Measurements from ENCODE around the gene PWWP2B. TPM values are rescaled to one million over a fixed set of nuclear protein-coding genes. Genes with fewer than 3 reads are reported as not detected.
"Not testable (repeated sequence)": the region's sequence is repeated elsewhere in the genome, so short reads cannot be mapped to it uniquely, and the experiment has no call there.

The PWWP2B gene
- total RNA-seq, 1 donor from 2014 or later, result 49.4 TPM

DNA sequence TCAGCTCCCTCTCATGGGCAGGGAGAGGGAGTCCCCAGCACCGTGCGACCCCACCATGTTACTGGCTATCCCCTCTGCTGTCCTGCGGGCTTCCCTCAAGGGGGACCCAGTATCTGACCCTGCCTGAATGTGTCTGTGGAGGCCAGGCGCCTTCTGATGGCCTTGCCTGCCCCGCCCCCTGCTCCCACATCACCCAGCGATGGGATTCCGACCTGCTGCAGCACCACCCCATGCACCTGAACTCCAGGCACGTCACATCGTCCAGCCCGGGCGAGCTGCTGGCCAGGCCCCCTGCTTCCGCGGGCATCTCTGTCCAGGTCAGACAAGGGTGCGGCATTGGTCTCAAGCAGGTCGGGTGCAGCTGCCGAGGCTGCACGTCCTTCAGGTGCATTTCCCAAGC lies 46.1 kb upstream of the PWWP2B start:
- H3K36me3 Mint-ChIP-seq (ENCODE audit: unreplicated experiment), result peaks cover 4% of the 10 kb centered on the region
- DNase-seq, result no peak
- peaks cover 16% of the 10 kb centered on the region for H3K27me3 Mint-ChIP-seq (ENCODE audit: unreplicated experiment)
- H3K27ac Mint-ChIP-seq (ENCODE audit: unreplicated experiment), result no peak overlapping the region
- H3K4me1 Mint-ChIP-seq (ENCODE audit: low read depth, unreplicated experiment), result peaks cover 11% of the 10 kb centered on the region
- peaks cover 2% of the 10 kb centered on the region for H3K9me3 Mint-ChIP-seq (ENCODE audit: unreplicated experiment)
- TF ChIP-seq, protein P1, sequence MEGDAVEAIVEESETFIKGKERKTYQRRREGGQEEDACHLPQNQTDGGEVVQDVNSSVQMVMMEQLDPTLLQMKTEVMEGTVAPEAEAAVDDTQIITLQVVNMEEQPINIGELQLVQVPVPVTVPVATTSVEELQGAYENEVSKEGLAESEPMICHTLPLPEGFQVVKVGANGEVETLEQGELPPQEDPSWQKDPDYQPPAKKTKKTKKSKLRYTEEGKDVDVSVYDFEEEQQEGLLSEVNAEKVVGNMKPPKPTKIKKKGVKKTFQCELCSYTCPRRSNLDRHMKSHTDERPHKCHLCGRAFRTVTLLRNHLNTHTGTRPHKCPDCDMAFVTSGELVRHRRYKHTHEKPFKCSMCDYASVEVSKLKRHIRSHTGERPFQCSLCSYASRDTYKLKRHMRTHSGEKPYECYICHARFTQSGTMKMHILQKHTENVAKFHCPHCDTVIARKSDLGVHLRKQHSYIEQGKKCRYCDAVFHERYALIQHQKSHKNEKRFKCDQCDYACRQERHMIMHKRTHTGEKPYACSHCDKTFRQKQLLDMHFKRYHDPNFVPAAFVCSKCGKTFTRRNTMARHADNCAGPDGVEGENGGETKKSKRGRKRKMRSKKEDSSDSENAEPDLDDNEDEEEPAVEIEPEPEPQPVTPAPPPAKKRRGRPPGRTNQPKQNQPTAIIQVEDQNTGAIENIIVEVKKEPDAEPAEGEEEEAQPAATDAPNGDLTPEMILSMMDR (IDR thresholded peaks at IDR 0.05; ENCODE audit: partially characterized antibody, unreplicated experiment), result no peak
- no peak overlapping the region for H3K4me3 Mint-ChIP-seq (ENCODE audit: unreplicated experiment)

DNA sequence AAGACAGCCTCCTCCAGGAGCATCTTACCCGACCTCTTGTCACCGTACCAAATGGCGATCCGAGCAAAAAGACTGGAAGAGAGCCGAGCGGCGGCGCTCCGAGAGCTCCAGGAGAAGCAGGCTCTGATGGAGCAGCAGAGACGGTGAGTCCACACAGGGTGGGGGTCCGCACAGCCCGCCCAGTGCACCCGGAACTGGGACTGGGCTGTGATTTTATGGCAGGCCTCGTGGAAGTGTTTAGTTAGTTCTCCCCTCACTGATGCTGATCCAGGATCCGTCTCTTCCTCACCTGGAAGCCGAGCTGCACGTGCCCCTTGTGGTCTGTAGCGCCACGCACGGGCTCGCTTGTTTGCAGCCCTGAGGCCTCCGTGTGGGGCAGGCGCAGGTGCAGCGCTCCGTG lies 45.4 kb upstream of the PWWP2B start:
- TF ChIP-seq, protein P1 (IDR thresholded peaks at IDR 0.05; ENCODE audit: partially characterized antibody, unreplicated experiment), result no peak
- Mint-ChIP-seq H3K27me3 (ENCODE audit: unreplicated experiment) (peaks cover 16% of the 10 kb centered on the region), H3K36me3 (ENCODE audit: unreplicated experiment) (peaks cover 4% of the 10 kb centered on the region), H3K4me3 (ENCODE audit: unreplicated experiment) (no peak overlapping the region), H3K27ac (ENCODE audit: unreplicated experiment) (peak overlapping the region; percentile 17), H3K4me1 (ENCODE audit: low read depth, unreplicated experiment) (peaks cover 11% of the 10 kb centered on the region), H3K9me3 (ENCODE audit: unreplicated experiment) (peaks cover 2% of the 10 kb centered on the region)
- no peak for DNase-seq

DNA sequence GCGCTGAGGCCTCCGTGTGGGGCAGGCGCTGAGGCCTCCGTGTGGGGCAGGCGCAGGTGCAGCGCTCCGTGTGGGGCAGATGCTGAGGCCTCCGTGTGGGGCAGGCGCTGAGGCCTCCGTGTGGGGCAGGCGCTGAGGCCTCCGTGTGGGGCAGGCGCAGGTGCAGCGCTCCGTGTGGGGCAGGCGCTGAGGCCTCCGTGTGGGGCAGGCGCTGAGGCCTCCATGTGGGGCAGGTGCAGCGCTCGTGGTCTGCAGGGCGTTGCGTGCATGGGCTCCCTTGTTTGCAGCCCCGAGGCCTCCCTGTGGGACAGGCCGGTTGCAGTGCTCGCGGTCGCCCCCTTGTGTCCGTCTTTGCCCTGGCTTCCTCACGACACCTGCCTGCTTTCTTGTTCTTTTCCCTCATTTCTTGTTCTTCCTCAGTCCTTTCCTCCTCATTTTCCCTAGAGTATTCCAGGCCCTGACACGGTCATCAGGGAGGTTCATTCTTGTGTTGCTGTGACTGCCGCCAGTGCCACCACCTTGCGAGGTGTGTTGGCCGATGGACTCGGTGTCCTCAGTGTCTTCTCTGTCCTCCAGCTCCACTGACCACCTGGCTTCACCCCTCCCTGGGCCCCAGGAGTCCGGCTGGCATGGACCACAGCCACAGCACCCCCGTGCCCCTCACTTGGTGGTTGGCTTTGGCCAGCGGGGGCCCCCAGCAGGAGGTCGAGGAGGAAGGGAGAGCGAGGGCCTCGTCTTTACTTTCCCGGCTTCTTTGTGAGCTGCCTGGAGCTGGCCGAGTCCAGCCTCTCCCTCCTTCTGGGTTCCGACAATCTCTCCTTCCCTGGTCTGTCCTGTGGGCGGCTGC lies 44.3 kb upstream of the PWWP2B start:
- not testable (repeated sequence) for H3K9me3 Mint-ChIP-seq (ENCODE audit: unreplicated experiment); H3K36me3 Mint-ChIP-seq (ENCODE audit: unreplicated experiment); H3K4me1 Mint-ChIP-seq (ENCODE audit: low read depth, unreplicated experiment)
- peak; percentile 90 for DNase-seq
- Mint-ChIP-seq H3K27me3 (ENCODE audit: unreplicated experiment) (peaks cover 12% of the 10 kb centered on the region), H3K4me3 (ENCODE audit: unreplicated experiment) (peak overlapping the region; percentile 69), H3K27ac (ENCODE audit: unreplicated experiment) (peak overlapping the region; percentile 40)
- TF ChIP-seq, protein P1 (IDR thresholded peaks at IDR 0.05; ENCODE audit: partially characterized antibody, unreplicated experiment), result peak; percentile 88

DNA sequence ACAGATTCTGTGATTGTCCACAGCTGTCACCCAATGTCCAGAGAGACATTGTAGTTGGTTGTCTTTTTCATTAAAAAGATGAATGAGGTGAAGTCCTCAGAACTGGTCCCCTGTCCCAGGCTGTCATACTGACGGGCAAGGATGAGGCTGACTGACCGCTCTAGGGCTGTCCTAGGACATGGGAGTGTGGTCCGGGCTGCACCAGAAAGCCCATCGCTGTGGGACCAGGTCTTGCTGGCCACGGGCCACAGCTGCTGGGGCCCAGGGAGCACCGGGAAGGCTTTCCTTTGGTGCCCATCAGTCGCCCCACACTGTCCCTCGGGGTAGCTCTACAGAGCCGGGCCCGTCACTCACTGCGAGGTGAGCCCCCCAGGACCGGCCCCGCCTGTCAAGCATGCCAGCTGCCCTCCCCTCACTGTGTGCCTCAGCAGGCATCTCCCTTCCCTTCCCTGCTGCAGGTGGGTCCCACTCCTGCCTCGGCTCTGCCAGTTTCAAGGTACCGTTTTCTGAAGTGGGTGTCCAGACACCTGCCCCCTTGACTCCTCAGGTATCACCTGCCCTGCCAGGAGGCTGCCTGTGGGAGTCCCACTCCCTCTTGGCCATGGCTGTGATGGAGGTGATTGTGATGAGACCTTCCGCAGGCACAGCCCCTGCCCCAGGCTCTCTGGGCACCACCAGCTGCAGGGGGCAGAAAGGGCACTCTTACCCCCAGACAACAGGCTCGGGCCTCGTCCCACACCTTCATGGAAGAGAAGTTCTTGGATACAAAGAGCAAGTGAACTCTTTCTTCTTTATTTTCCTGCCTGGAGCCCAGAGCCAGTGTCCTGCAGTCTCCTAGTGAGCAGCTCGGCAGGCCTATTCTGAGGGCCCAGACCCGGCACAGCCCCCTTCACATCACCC lies 43.3 kb upstream of the PWWP2B start:
- Mint-ChIP-seq H3K27me3 (ENCODE audit: unreplicated experiment) (peaks cover 13% of the 10 kb centered on the region), H3K4me3 (ENCODE audit: unreplicated experiment) (peak overlapping the region; percentile 49), H3K4me1 (ENCODE audit: low read depth, unreplicated experiment) (peaks cover 8% of the 10 kb centered on the region), H3K27ac (ENCODE audit: unreplicated experiment) (peak overlapping the region; percentile 66), H3K9me3 (ENCODE audit: unreplicated experiment) (peaks cover 4% of the 10 kb centered on the region), H3K36me3 (ENCODE audit: unreplicated experiment) (peaks cover 5% of the 10 kb centered on the region)
- DNase-seq, result no peak
- TF ChIP-seq, protein P1 (IDR thresholded peaks at IDR 0.05; ENCODE audit: partially characterized antibody, unreplicated experiment), result no peak

Measured in glutamatergic neuron (in vitro differentiated cells).